Neutrophil (primary cell): ENCODE results near the gene C1QB.

ENCODE experiments used
- H3K27ac ChIP-seq: fragments of 200-600 bp; sonication (generic); 2 replicates; pipeline ENCODE4 v1.5.1; 2016; ENCODE audit warnings: mild to moderate bottlenecking, moderate library complexity
- H3K27me3 ChIP-seq: fragments of 200-600 bp; sonication (generic); 2 replicates; pipeline ENCODE4 v1.6.0; 2016; ENCODE audit warnings: mild to moderate bottlenecking
- H3K36me3 ChIP-seq: fragments of 200-600 bp; sonication (generic); 2 replicates; pipeline ENCODE4 v1.5.1; 2017
- H3K4me1 ChIP-seq, 2 experiments: fragments of 200-600 bp in 1 of 2; sonication (generic) in 1 of 2; 1 replicate in 1 of 2; 2 replicates in 1 of 2; pipeline versions ENCODE4 v1.5.1 to v1.6.1; 2013 to 2016; ENCODE audit warnings: low read depth in 1 of 2, low read length in 1 of 2, mild to moderate bottlenecking in 1 of 2, moderate library complexity in 1 of 2; ENCODE audit not compliant: control insufficient read depth in 1 of 2, insufficient read depth in 1 of 2
- H3K4me3 ChIP-seq, 2 experiments: fragments of 200-600 bp in 1 of 2; sonication (generic) in 1 of 2; 1 replicate in 1 of 2; 2 replicates in 1 of 2; pipeline ENCODE4 v1.5.1; 2013 to 2016; ENCODE audit warnings: low read depth in 1 of 2, low read length in 1 of 2, mild to moderate bottlenecking in 1 of 2, moderate library complexity in 1 of 2
- H3K9me3 ChIP-seq: fragments of 200-600 bp; sonication (generic); 2 replicates; pipeline ENCODE4 v1.5.1; 2016
- TF ChIP-seq, protein P1 (sequence below): fragments of 200-600 bp; sonication (generic); IDR thresholded peaks from 2 replicates; pipeline ENCODE4 v1.5.1; 2016; ENCODE audit warnings: antibody characterized with exemption

The C1QB gene

DNA sequence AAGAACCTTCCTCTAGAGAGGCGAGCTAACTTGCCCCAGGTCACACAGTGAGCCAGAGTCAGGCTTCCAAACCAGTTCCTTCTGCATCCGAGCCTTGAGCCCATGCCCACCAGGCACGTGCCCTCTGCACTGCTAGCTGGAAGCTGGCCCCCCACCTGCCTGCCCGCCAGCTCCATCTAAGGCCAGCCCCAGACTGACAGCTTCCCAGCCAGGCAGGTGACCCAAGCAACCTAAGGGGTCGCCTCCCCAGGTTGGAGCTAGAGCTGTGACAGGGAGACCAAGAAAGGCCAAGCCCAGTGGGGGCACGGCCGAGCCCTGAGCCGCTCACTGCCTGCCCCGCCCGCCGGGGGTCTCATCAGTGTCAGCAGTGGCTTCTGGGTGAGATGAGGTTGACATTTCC lies 36.5 kb upstream of the C1QB start:
- no peaks in the 10 kb centered on the region for H3K36me3 ChIP-seq
- H3K4me3 ChIP-seq, result no peak overlapping the region
- peaks cover 53% of the 10 kb centered on the region for H3K27me3 ChIP-seq
- no peak overlapping the region for H3K27ac ChIP-seq
- H3K9me3 ChIP-seq, result no peaks in the 10 kb centered on the region
- H3K4me1 ChIP-seq, result peaks cover 0 to 3% of the 10 kb centered on the region in 2 experiments
- TF ChIP-seq, protein P1, sequence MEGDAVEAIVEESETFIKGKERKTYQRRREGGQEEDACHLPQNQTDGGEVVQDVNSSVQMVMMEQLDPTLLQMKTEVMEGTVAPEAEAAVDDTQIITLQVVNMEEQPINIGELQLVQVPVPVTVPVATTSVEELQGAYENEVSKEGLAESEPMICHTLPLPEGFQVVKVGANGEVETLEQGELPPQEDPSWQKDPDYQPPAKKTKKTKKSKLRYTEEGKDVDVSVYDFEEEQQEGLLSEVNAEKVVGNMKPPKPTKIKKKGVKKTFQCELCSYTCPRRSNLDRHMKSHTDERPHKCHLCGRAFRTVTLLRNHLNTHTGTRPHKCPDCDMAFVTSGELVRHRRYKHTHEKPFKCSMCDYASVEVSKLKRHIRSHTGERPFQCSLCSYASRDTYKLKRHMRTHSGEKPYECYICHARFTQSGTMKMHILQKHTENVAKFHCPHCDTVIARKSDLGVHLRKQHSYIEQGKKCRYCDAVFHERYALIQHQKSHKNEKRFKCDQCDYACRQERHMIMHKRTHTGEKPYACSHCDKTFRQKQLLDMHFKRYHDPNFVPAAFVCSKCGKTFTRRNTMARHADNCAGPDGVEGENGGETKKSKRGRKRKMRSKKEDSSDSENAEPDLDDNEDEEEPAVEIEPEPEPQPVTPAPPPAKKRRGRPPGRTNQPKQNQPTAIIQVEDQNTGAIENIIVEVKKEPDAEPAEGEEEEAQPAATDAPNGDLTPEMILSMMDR, result no peak

DNA sequence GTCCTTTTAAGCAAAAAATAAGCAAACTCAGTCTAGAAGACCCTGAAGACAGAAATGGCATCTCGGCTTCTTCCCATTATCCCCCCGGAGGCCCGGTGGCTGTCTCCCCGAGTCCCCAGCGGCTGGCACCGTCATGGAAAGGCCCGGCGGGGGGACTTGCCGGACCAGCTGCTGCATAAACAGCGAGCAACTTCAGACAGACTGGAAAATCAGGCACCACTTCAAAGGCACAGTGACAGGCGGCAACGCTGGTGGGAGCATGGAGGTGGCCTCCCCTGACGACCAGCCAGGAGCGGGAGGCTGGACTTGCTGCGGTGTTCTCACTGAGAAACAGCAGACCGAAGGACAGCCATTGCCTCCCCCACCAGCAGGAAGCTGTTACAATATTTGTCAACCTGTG lies 35.0 kb upstream of the C1QB start:
- no peaks in the 10 kb centered on the region for H3K36me3 ChIP-seq
- H3K4me3 ChIP-seq, result no peak overlapping the region
- H3K9me3 ChIP-seq, result no peaks in the 10 kb centered on the region
- H3K4me1 ChIP-seq, result peaks cover 0 to 3% of the 10 kb centered on the region in 2 experiments
- H3K27me3 ChIP-seq, result peaks cover 64% of the 10 kb centered on the region
- TF ChIP-seq, protein P1, result no peak
- no peak overlapping the region for H3K27ac ChIP-seq

DNA sequence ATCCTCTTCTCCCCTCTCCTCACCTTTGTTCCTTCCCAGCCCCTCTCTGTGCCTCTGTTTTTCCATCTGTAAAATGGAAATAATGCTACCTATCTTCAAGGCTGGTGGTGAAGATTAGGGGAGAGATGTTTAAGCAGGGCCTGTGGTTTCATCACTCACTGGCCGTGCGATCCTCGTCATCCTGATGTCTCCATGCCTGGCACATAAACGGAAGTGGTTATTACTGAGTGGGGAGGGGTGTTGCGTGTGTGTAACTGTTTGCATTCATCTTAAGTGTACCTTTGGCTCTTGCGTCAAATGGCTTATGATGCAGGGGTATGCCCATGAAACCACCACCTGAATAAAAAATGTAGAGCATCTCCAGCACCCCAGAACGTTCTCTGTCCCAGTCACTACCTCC lies 33.8 kb upstream of the C1QB start:
- Histone ChIP-seq H3K9me3 (no peaks in the 10 kb centered on the region), H3K27me3 (peaks cover 64% of the 10 kb centered on the region), H3K4me3 (no peak overlapping the region), H3K36me3 (no peaks in the 10 kb centered on the region), H3K4me1 (peaks cover 0 to 3% of the 10 kb centered on the region in 2 experiments), H3K27ac (no peak overlapping the region)
- TF ChIP-seq, protein P1, result no peak

DNA sequence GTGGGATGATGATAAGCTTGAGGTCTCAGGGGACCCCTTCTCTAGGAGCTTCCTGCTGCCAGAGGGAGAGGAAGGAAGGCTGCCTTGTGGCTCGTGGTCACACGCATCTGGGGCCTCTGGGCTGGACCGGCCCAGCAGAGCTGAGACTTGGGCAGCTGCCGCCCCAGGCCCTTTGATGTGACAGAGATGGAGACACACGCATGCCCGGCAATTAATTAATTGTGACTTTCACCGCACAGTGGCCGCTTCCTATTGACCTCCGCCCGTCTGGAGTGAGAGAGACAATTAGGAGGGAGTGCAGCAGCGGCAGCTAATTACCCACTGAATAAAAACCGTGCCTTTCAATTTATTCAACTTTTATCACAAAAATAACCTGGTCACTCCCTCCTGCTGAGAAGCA lies 33.2 kb upstream of the C1QB start:
- TF ChIP-seq, protein P1, result no peak
- H3K4me3 ChIP-seq, result no peak overlapping the region
- H3K27me3 ChIP-seq, result peaks cover 67% of the 10 kb centered on the region
- no peak overlapping the region for H3K27ac ChIP-seq
- peaks cover 0 to 3% of the 10 kb centered on the region in 2 experiments for H3K4me1 ChIP-seq
- H3K9me3 ChIP-seq, result no peaks in the 10 kb centered on the region
- no peaks in the 10 kb centered on the region for H3K36me3 ChIP-seq

DNA sequence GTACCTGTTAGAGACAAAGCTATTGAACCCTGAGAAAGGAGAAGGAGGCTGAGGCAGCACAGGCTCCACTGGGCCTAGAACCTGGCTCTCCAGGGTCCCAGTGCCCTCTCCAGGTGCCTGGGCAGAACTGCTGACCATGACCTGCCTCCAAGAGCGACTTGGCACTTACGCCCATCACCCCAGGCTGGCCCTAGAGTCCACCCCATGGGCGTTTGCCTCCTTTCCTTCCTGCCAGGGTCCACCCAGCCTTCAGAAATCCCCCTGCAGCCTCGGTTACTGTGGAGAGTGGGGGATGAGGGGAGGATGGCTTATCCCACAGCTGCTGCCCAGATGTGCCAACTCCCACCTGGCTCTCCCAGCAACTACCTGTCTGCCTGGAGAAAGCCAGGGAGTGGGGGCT lies 31.3 kb upstream of the C1QB start:
- no peaks in the 10 kb centered on the region for H3K9me3 ChIP-seq
- peaks cover 72% of the 10 kb centered on the region for H3K27me3 ChIP-seq
- peaks cover 0 to 3% of the 10 kb centered on the region in 2 experiments for H3K4me1 ChIP-seq
- TF ChIP-seq, protein P1, result no peak
- H3K36me3 ChIP-seq, result no peaks in the 10 kb centered on the region
- no peak overlapping the region for H3K4me3 ChIP-seq
- H3K27ac ChIP-seq, result no peak overlapping the region
